ENCODE results near the gene KLC1.

Gene KLC1

GRCh38 chr14:103699261-103699661, 70.2 kb downstream of the KLC1 start:
- H3K27me3 ChIP-seq (ENCODE audit: control insufficient read depth, insufficient read depth, low read length), result no peaks in the 10 kb centered on the region
- no peak overlapping the region for H3K4me2 ChIP-seq (ENCODE audit: low read length)
- H3K4me3 ChIP-seq (ENCODE audit: low read depth, low read length), result no peak overlapping the region
- H3K9me3 ChIP-seq (ENCODE audit: control insufficient read depth, low read length), result no peaks in the 10 kb centered on the region
- no peak for TF ChIP-seq CTCF (IDR thresholded peaks at IDR 0.05)
- no peak overlapping the region for H3K9ac ChIP-seq
- no peak overlapping the region for H3K27ac ChIP-seq
- no peaks in the 10 kb centered on the region for H3K4me1 ChIP-seq
- H3K36me3 ChIP-seq (ENCODE audit: control insufficient read depth, insufficient read depth, low read length), result no peaks in the 10 kb centered on the region
- H2AFZ ChIP-seq, result no peak overlapping the region
- H3K79me2 ChIP-seq, result peaks cover 17% of the 10 kb centered on the region

GRCh38 chr14:103699901-103700752, 71.1 kb downstream of the KLC1 start:
- TF ChIP-seq CTCF (IDR thresholded peaks at IDR 0.05), result no peak
- no peak overlapping the region for H3K4me3 ChIP-seq (ENCODE audit: low read depth, low read length)
- H2AFZ ChIP-seq, result no peak overlapping the region
- no peak overlapping the region for H3K4me2 ChIP-seq (ENCODE audit: low read length)
- H3K36me3 ChIP-seq (ENCODE audit: control insufficient read depth, insufficient read depth, low read length), result no peaks in the 10 kb centered on the region
- H3K27ac ChIP-seq, result no peak overlapping the region
- H3K79me2 ChIP-seq, result peaks cover 12% of the 10 kb centered on the region
- H3K4me1 ChIP-seq, result no peaks in the 10 kb centered on the region
- no peak overlapping the region for H3K9ac ChIP-seq
- no peaks in the 10 kb centered on the region for H3K9me3 ChIP-seq (ENCODE audit: control insufficient read depth, low read length)
- H3K27me3 ChIP-seq (ENCODE audit: control insufficient read depth, insufficient read depth, low read length), result no peaks in the 10 kb centered on the region

GRCh38 chr14:103700753-103701490, 71.9 kb downstream of the KLC1 start:
- Histone ChIP-seq H3K4me3 (ENCODE audit: low read depth, low read length) (no peak overlapping the region), H3K27me3 (ENCODE audit: control insufficient read depth, insufficient read depth, low read length) (no peaks in the 10 kb centered on the region), H2AFZ (no peak overlapping the region), H3K36me3 (ENCODE audit: control insufficient read depth, insufficient read depth, low read length) (no peaks in the 10 kb centered on the region), H3K79me2 (peaks cover 6% of the 10 kb centered on the region), H3K9ac (no peak overlapping the region), H3K4me2 (ENCODE audit: low read length) (no peak overlapping the region), H3K9me3 (ENCODE audit: control insufficient read depth, low read length) (no peaks in the 10 kb centered on the region), H3K4me1 (no peaks in the 10 kb centered on the region), H3K27ac (no peak overlapping the region)
- TF ChIP-seq CTCF (IDR thresholded peaks at IDR 0.05), result no peak

GRCh38 chr14:103702095-103702494, 73.1 kb downstream of the KLC1 start:
- TF ChIP-seq CTCF (IDR thresholded peaks at IDR 0.05), result no peak
- no peaks in the 10 kb centered on the region for H3K4me1 ChIP-seq
- no peak overlapping the region for H3K4me2 ChIP-seq (ENCODE audit: low read length)
- H3K27ac ChIP-seq, result no peak overlapping the region
- H3K9ac ChIP-seq, result no peak overlapping the region
- no peak overlapping the region for H2AFZ ChIP-seq
- no peak overlapping the region for H3K4me3 ChIP-seq (ENCODE audit: low read depth, low read length)
- H3K36me3 ChIP-seq (ENCODE audit: control insufficient read depth, insufficient read depth, low read length), result no peaks in the 10 kb centered on the region
- H3K79me2 ChIP-seq, result peaks cover 6% of the 10 kb centered on the region
- H3K9me3 ChIP-seq (ENCODE audit: control insufficient read depth, low read length), result no peaks in the 10 kb centered on the region
- no peaks in the 10 kb centered on the region for H3K27me3 ChIP-seq (ENCODE audit: control insufficient read depth, insufficient read depth, low read length)
